Measurements from ENCODE around the gene PPM1L.

Gene PPM1L

GRCh38 chr3:160797356-160797755 is 41.3 kb downstream of the PPM1L start:
- TF ChIP-seq, protein P1, sequence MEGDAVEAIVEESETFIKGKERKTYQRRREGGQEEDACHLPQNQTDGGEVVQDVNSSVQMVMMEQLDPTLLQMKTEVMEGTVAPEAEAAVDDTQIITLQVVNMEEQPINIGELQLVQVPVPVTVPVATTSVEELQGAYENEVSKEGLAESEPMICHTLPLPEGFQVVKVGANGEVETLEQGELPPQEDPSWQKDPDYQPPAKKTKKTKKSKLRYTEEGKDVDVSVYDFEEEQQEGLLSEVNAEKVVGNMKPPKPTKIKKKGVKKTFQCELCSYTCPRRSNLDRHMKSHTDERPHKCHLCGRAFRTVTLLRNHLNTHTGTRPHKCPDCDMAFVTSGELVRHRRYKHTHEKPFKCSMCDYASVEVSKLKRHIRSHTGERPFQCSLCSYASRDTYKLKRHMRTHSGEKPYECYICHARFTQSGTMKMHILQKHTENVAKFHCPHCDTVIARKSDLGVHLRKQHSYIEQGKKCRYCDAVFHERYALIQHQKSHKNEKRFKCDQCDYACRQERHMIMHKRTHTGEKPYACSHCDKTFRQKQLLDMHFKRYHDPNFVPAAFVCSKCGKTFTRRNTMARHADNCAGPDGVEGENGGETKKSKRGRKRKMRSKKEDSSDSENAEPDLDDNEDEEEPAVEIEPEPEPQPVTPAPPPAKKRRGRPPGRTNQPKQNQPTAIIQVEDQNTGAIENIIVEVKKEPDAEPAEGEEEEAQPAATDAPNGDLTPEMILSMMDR (IDR thresholded peaks at IDR 0.05; ENCODE audit: extremely low read depth, insufficient read depth, missing control alignments): no peak
- in situ Hi-C loops (cut with MboI; ENCODE audit: low pct_unique_long_range_greater_than_20kb, low sequenced_read_pairs, unreplicated experiment): no loop called here
- DNase-seq (ENCODE audit: low spot score): no peak

GRCh38 chr3:160801386-160802118 is 45.5 kb downstream of the PPM1L start:
- in situ Hi-C loops (cut with MboI; ENCODE audit: low pct_unique_long_range_greater_than_20kb, low sequenced_read_pairs, unreplicated experiment): no loop called here
- TF ChIP-seq, protein P1 (IDR thresholded peaks at IDR 0.05; ENCODE audit: extremely low read depth, insufficient read depth, missing control alignments): no peak
- DNase-seq (ENCODE audit: low spot score): peak; percentile 22

DNA sequence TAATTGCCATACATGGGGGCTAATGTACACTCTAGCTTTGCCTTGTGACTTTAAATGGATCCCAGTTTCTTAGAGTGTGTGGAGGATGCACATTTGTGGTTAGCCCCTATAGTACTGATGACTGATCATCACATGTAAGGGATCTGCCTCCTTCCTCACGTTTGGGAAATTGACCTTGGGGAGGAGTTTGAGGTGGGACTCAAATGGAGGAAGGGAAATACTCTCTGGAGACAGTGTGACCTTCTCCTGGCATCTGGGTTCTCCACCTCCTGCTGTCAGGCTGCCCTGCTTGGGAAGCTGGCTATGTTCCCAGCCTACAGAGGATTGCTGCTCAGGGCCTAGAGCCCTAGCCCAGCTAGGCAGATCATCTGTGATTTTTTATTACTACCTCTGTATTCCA is 48.7 kb downstream of the PPM1L start:
- TF ChIP-seq, protein P1 (IDR thresholded peaks at IDR 0.05; ENCODE audit: extremely low read depth, insufficient read depth, missing control alignments): no peak
- no peak for DNase-seq (ENCODE audit: low spot score)
- in situ Hi-C loops (cut with MboI; ENCODE audit: low pct_unique_long_range_greater_than_20kb, low sequenced_read_pairs, unreplicated experiment): no loop called here

- DNase-seq (ENCODE audit: low spot score): no peak
- in situ Hi-C loops (cut with MboI; ENCODE audit: low pct_unique_long_range_greater_than_20kb, low sequenced_read_pairs, unreplicated experiment): no loop called here
- TF ChIP-seq, protein P1 (IDR thresholded peaks at IDR 0.05; ENCODE audit: extremely low read depth, insufficient read depth, missing control alignments): no peak
Observed at GRCh38 chr3:160806094-160806493, 50.1 kb downstream of the PPM1L start.

GRCh38 chr3:160806686-160807085 is 50.7 kb downstream of the PPM1L start:
- TF ChIP-seq, protein P1 (IDR thresholded peaks at IDR 0.05; ENCODE audit: extremely low read depth, insufficient read depth, missing control alignments): no peak
- in situ Hi-C loops (cut with MboI; ENCODE audit: low pct_unique_long_range_greater_than_20kb, low sequenced_read_pairs, unreplicated experiment): no loop called here
- DNase-seq (ENCODE audit: low spot score): no peak

- TF ChIP-seq, protein P1 (IDR thresholded peaks at IDR 0.05; ENCODE audit: extremely low read depth, insufficient read depth, missing control alignments): no peak
- in situ Hi-C loops (cut with MboI; ENCODE audit: low pct_unique_long_range_greater_than_20kb, low sequenced_read_pairs, unreplicated experiment): no loop called here
- DNase-seq (ENCODE audit: low spot score): no peak
Observed at GRCh38 chr3:160808838-160809237, 52.8 kb downstream of the PPM1L start.
